ENCODE data around the gene OR2T12.
A peak's percentile ranks its signal among the peaks of the same experiment; 100 is the strongest.
"Not testable (repeated sequence)": the region's sequence is repeated elsewhere in the genome, so short reads cannot be mapped to it uniquely, and the experiment has no call there.

Gene OR2T12

GRCh38 chr1:248288391-248288790 lies 14.8 kb downstream of the OR2T12 start:
- no peak for DNase-seq (ENCODE audit: extremely low read depth, low read depth)

GRCh38 chr1:248277876-248278275 lies 25.3 kb downstream of the OR2T12 start, which contains the start of gene OR2T33:
TSS of gene OR2T33 (minus strand) at chr1:248277976. CDS start at chr1:248273814, 4,162 bp downstream.
- no peak for DNase-seq (ENCODE audit: extremely low read depth, low read depth)
- TF ChIP-seq, protein P1, sequence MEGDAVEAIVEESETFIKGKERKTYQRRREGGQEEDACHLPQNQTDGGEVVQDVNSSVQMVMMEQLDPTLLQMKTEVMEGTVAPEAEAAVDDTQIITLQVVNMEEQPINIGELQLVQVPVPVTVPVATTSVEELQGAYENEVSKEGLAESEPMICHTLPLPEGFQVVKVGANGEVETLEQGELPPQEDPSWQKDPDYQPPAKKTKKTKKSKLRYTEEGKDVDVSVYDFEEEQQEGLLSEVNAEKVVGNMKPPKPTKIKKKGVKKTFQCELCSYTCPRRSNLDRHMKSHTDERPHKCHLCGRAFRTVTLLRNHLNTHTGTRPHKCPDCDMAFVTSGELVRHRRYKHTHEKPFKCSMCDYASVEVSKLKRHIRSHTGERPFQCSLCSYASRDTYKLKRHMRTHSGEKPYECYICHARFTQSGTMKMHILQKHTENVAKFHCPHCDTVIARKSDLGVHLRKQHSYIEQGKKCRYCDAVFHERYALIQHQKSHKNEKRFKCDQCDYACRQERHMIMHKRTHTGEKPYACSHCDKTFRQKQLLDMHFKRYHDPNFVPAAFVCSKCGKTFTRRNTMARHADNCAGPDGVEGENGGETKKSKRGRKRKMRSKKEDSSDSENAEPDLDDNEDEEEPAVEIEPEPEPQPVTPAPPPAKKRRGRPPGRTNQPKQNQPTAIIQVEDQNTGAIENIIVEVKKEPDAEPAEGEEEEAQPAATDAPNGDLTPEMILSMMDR (IDR thresholded peaks at IDR 0.05; ENCODE audit: low read depth, low read length) = no peak

More at GRCh38 chr1:248288391-248288790, 14.8 kb downstream of the OR2T12 start:
- TF ChIP-seq, protein P1 (IDR thresholded peaks at IDR 0.05; ENCODE audit: low read depth, low read length) = no peak

GRCh38 chr1:248273225-248273624 lies 30.0 kb downstream of the OR2T12 start:
- DNase-seq (ENCODE audit: extremely low read depth, low read depth) = not testable (repeated sequence)

GRCh38 chr1:248268178-248268577 lies 35.0 kb downstream of the OR2T12 start:
- DNase-seq (ENCODE audit: extremely low read depth, low read depth) = no peak
- TF ChIP-seq, protein P1 (IDR thresholded peaks at IDR 0.05; ENCODE audit: low read depth, low read length) = no peak

- not testable (repeated sequence) for DNase-seq (ENCODE audit: extremely low read depth, low read depth)
Observed at GRCh38 chr1:248259309-248259708, 43.9 kb downstream of the OR2T12 start.

DNA sequence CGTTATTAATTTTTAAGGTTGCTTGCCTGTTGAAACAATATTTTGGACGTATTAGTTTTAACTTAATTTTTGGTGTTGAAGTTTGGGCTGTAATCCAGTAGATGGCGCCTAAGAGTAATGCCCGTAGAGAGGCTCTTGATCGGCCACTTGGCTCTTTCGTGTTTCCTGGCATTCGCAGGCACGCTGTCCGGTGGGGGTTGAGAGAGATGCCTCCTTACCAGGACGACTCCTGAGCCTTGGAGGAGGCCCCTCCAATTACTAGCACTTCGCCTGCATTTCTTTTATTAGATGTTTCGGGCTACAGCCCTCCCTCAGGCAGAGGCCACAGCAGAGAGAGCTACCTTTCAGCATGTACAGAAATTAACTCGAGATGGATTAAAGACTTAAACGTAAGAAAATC lies 60.0 kb downstream of the OR2T12 start:
- no peak for DNase-seq (ENCODE audit: extremely low read depth, low read depth)
- TF ChIP-seq, protein P1 (IDR thresholded peaks at IDR 0.05; ENCODE audit: low read depth, low read length) = peak; percentile 36
